Ascending aorta (tissue), 2 donors: Measurements from ENCODE around the gene FNTB. TPM values are rescaled to one million over a fixed set of nuclear protein-coding genes. Genes with fewer than 3 reads are reported as not detected.

Experiments used
- DNase-seq, 2 donors: peaks; one replicate each; pipeline ENCODE4 v3.0.0-alpha.2; 2019; ENCODE audit warnings: low spot score in 2 of 2
- H3K27ac ChIP-seq, 2 donors: fragments of 200-600 bp; sonication (generic); one replicate each; pipeline ENCODE4 v1.5.1; 2016 to 2017; ENCODE audit warnings: mild to moderate bottlenecking in 1 of 2
- H3K27me3 ChIP-seq: fragments of 200-600 bp; sonication (generic); one replicate; pipeline ENCODE4 v1.5.1; 2017
- H3K36me3 ChIP-seq, 2 donors: fragments of 200-600 bp; sonication (generic); one replicate each; pipeline ENCODE4 v1.5.1; 2016
- H3K4me1 ChIP-seq, 2 donors: fragments of 200-600 bp; sonication (generic); one replicate each; pipeline ENCODE4 v1.5.1; 2016 to 2017; ENCODE audit warnings: mild to moderate bottlenecking in 1 of 2
- H3K4me3 ChIP-seq, 2 donors: fragments of 200-600 bp; sonication (generic); one replicate each; pipeline ENCODE4 v1.5.1; 2016 to 2017; ENCODE audit warnings: mild to moderate bottlenecking in 1 of 2
- H3K9me3 ChIP-seq, 2 donors: fragments of 200-600 bp; sonication (generic); one replicate each; pipeline ENCODE4 v1.5.1; 2016
- intact Hi-C: fragments of 100-400 bp; cut with DNase I; formaldehyde crosslinking; loops from one replicate; pipeline ENCODE4 v1.15.1; 2023
- total RNA-seq: library from RNA; depleted of rRNA; stranded (reverse); fragments of >200 nt; gene quantifications from one replicate; pipeline ENCODE4 v1.1.0, GENCODE V29; 2016
- TF ChIP-seq, protein P1 (sequence below), 3 experiments: fragments of 200-600 bp in 2 of 3; fragments of 450-650 bp in 1 of 3; sonication (generic) in 2 of 3; IDR thresholded peaks; one replicate each; pipeline ENCODE4 v1.5.1; 2016 to 2019; ENCODE audit warnings: antibody characterized with exemption in 3 of 3, mild to moderate bottlenecking in 1 of 3, moderate library complexity in 1 of 3

FNTB gene
- total RNA-seq, 1 donor from 2014 or later, result 13.9 TPM

DNA sequence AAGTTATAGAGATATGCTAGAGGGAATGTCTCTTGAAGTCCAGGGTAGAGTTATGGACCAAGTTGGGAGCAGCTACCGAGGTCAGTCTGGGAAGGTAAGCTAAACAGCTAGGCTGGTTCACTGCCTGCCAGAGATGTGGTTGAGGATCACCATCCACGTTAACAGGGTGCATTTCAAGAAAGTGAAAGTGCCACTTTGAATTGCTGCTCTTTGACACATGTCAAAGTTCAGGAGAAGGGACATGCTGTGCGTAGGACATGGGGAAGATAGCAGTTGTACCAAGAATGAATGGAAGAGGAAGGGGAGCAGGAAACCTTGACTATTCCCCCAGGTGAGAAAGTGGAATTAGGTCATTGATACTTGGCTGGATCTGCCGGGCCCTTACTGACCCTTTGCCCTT lies 66.1 kb downstream of the FNTB start:
- no peak overlapping the region for H3K4me3 ChIP-seq
- no peak for DNase-seq
- H3K9me3 ChIP-seq, result no peaks in the 10 kb centered on the region
- TF ChIP-seq, protein P1, sequence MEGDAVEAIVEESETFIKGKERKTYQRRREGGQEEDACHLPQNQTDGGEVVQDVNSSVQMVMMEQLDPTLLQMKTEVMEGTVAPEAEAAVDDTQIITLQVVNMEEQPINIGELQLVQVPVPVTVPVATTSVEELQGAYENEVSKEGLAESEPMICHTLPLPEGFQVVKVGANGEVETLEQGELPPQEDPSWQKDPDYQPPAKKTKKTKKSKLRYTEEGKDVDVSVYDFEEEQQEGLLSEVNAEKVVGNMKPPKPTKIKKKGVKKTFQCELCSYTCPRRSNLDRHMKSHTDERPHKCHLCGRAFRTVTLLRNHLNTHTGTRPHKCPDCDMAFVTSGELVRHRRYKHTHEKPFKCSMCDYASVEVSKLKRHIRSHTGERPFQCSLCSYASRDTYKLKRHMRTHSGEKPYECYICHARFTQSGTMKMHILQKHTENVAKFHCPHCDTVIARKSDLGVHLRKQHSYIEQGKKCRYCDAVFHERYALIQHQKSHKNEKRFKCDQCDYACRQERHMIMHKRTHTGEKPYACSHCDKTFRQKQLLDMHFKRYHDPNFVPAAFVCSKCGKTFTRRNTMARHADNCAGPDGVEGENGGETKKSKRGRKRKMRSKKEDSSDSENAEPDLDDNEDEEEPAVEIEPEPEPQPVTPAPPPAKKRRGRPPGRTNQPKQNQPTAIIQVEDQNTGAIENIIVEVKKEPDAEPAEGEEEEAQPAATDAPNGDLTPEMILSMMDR (IDR thresholded peaks at IDR 0.05), result no peak
- H3K27me3 ChIP-seq, result no peaks in the 10 kb centered on the region
- H3K27ac ChIP-seq, result no peak overlapping the region
- intact Hi-C loops, result no loop called here
- no peaks in the 10 kb centered on the region for H3K4me1 ChIP-seq
- H3K36me3 ChIP-seq, result peaks cover 0 to 13% of the 10 kb centered on the region in 2 donors

DNA sequence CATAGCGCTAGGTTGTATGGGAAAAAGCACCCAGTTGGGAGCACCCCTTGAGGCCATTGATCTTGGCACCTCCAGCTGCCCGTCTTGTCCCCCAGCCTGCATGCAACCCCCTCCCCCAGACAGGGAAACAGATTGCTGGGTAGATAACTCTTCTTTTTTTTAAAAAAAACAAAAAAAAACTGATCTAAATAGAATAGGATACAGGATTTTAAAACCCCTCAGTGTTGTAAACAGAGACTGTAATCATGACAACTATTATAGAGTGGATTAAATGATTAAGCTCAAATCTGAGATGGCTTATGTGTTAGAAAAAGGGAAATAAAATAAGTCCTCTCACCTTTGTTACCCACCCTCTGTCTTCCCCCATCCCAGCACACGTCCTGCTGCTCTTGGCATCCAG lies 66.8 kb downstream of the FNTB start:
- Histone ChIP-seq H3K27me3 (no peaks in the 10 kb centered on the region), H3K4me1 (no peaks in the 10 kb centered on the region), H3K36me3 (peaks cover 0 to 13% of the 10 kb centered on the region in 2 donors), H3K27ac (no peak overlapping the region), H3K9me3 (no peaks in the 10 kb centered on the region), H3K4me3 (no peak overlapping the region)
- TF ChIP-seq, protein P1 (IDR thresholded peaks at IDR 0.05), result no peak
- intact Hi-C loops, result no loop called here
- DNase-seq, result no peak

DNA sequence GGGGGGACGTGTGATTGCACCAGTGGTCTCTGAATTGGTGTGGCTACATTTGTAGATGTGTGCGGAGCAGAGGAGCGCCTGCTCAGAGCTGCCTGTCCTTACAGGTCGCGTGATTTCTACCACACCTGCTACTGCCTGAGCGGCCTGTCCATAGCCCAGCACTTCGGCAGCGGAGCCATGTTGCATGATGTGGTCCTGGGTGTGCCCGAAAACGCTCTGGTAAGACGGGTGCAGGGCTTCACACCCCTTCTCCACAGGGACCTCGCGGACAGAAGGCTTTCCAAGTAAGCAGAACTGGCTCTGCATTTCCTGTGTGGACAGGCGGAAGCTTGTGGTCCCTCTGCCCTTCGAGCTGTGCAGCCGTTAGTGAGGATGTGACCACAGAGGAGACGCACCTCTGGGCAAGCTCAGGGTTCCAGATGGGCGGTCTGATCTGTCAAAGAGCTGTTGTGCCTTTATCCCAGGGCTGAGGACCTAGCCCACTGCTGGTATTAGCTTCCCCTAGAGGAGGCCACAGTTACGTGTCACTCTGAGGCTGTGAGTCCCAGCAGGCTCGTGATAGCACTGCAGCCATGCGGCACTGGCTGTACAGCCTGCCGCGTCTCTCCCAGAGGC lies 67.9 kb downstream of the FNTB start:
- Histone ChIP-seq H3K4me1 (no peaks in the 10 kb centered on the region), H3K36me3 (peaks cover 0 to 18% of the 10 kb centered on the region in 2 donors), H3K27ac (no peak overlapping the region), H3K27me3 (no peaks in the 10 kb centered on the region), H3K9me3 (no peaks in the 10 kb centered on the region), H3K4me3 (no peak overlapping the region)
- no peak for DNase-seq
- intact Hi-C loops, result no loop called here
- TF ChIP-seq, protein P1 (IDR thresholded peaks at IDR 0.05), result no peak

DNA sequence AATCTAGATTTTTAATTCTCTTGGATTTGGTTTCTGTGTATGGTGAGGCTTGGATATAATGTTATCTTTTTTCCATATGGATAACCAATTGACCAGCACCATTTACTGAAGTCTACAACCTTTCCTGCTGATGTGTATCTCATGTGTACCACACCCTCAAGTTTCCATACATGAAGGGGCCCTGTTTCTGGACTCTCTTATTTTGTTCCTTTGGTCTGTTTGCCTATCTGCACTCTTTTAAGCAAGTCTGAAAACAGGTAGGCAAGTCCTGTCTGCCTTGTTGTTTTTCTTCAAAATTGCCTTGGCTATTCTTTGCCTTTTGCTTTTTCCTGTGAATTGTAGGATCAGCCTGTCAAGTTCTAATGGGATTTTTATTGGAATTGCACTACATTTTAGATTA lies 71.0 kb downstream of the FNTB start:
- H3K27me3 ChIP-seq, result no peaks in the 10 kb centered on the region
- intact Hi-C loops, result no loop called here

DNA sequence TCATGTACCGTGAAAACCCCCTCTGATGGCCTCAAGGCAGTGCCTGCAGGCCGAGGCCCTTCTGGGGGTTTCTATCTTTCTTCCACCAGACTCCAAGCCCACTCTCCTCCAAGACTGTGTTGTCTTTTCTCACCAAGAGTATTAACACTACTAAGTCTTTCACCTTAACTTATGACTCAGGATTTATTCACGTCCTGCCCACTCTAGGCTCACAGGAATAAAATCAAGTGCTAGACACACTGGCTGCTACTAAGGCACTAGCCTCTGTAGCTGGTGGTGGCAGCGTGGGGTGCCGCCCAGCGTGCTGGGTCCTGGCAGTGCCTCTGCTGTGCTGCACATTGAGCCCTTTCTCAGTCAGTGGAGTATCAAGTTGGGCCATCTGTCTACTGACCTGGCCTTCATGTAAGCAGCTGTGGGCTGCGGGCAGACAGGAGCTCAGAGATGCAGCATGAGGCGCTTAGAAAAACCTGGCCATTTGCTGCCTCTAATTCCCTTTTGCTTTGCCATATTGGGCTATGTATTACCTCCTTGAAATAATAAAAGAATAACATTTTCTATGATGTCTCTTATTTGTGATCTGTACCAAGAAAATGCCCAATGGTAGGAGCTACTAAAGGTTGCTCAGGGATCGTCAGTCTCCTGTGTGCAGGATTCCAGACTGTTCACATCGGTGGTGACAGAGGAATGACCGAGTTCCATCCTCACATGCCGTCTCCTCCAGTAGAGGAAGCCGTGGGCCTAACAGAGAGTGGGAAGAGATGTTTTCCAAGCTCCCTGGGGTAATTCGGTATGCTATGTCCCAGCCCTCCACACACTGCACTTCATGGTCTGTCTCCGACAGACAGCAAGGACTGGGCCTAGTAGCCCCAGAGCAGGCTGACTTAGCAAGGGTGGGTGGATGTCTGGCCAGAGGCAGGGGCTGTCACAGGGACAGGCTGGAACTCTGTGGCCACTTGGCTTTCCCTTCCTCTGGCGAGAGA lies 75.7 kb downstream of the FNTB start:
- H3K27ac ChIP-seq, result no peak overlapping the region
- no peak for DNase-seq
- intact Hi-C loops, result no loop called here
- no peaks in the 10 kb centered on the region for H3K4me1 ChIP-seq
- TF ChIP-seq, protein P1 (IDR thresholded peaks at IDR 0.05), result no peak
- H3K9me3 ChIP-seq, result no peaks in the 10 kb centered on the region
- H3K27me3 ChIP-seq, result no peaks in the 10 kb centered on the region
- H3K4me3 ChIP-seq, result no peak overlapping the region
- peaks cover 36 to 53% of the 10 kb centered on the region in 2 donors for H3K36me3 ChIP-seq

More for the DNA sequence above, 71.0 kb downstream of the FNTB start:
- Histone ChIP-seq H3K36me3 (peaks cover 13 to 36% of the 10 kb centered on the region in 2 donors), H3K27ac (no peak overlapping the region), H3K4me1 (no peaks in the 10 kb centered on the region), H3K9me3 (no peaks in the 10 kb centered on the region), H3K4me3 (no peak overlapping the region)
- TF ChIP-seq, protein P1 (IDR thresholded peaks at IDR 0.05), result no peak
- no peak for DNase-seq
